ENCODE measurements around the gene FZR1.

FZR1 gene

GRCh38 chr19:3479177-3479833 is 26.8 kb upstream of the FZR1 start:
- DNase-seq (ENCODE audit: low read depth), result no peak
- TF ChIP-seq CTCF (IDR thresholded peaks at IDR 0.05; ENCODE audit: low read length, missing control alignments), result no peak
- no peak overlapping the region for H3K4me3 ChIP-seq (replicated peaks; ENCODE audit: low read depth, low read length)

GRCh38 chr19:3479834-3480215 is 26.3 kb upstream of the FZR1 start:
- TF ChIP-seq CTCF (IDR thresholded peaks at IDR 0.05; ENCODE audit: low read length, missing control alignments), result no peak
- no peak overlapping the region for H3K4me3 ChIP-seq (replicated peaks; ENCODE audit: low read depth, low read length)
- no peak for DNase-seq (ENCODE audit: low read depth)

GRCh38 chr19:3480383-3481091 is 25.6 kb upstream of the FZR1 start, which contains the start of gene SMIM24:
TSS of gene SMIM24 (minus strand) at chr19:3480525. CDS start at chr19:3480463, 62 bp downstream.
- H3K4me3 ChIP-seq (replicated peaks; ENCODE audit: low read depth, low read length), result no peak within 1 kb of the TSS
- no peak for TF ChIP-seq CTCF (IDR thresholded peaks at IDR 0.05; ENCODE audit: low read length, missing control alignments)

GRCh38 chr19:3481241-3482090 is 24.6 kb upstream of the FZR1 start:
- TF ChIP-seq CTCF (IDR thresholded peaks at IDR 0.05; ENCODE audit: low read length, missing control alignments), result no peak
- H3K4me3 ChIP-seq (replicated peaks; ENCODE audit: low read depth, low read length), result no peak overlapping the region
- no peak for DNase-seq (ENCODE audit: low read depth)

More at GRCh38 chr19:3480383-3481091, 25.6 kb upstream of the FZR1 start, which contains the start of gene SMIM24:
- no peak for DNase-seq (ENCODE audit: low read depth)

- H3K4me3 ChIP-seq (replicated peaks; ENCODE audit: low read depth, low read length), result no peak overlapping the region
- no peak for DNase-seq (ENCODE audit: low read depth)
- TF ChIP-seq CTCF (IDR thresholded peaks at IDR 0.05; ENCODE audit: low read length, missing control alignments), result no peak
Measured at GRCh38 chr19:3482507-3483225, 23.4 kb upstream of the FZR1 start.

- no peak within 1 kb of the TSS for H3K4me3 ChIP-seq (replicated peaks; ENCODE audit: low read depth, low read length)
- no peak for TF ChIP-seq CTCF (IDR thresholded peaks at IDR 0.05; ENCODE audit: low read length, missing control alignments)
- no peak for DNase-seq (ENCODE audit: low read depth)
Measured at GRCh38 chr19:3483226-3483628, 22.9 kb upstream of the FZR1 start, which contains the start of gene SMIM44. TSS of gene SMIM44 (minus strand) at chr19:3483441. CDS start at chr19:3483403, 38 bp downstream.
